Suprapubic skin (tissue), 4 donors: ENCODE data around the gene SLC6A12. TPM values are rescaled to one million over a fixed set of nuclear protein-coding genes. Genes with fewer than 3 reads are reported as not detected.

Experiments used
- DNase-seq, 2 donors: peaks; one replicate each; pipeline ENCODE4 v3.0.0-alpha.2; 2019; ENCODE audit warnings: low spot score in 2 of 2
- H3K27ac ChIP-seq: fragments of 200-600 bp; sonication (generic); one replicate; pipeline ENCODE4 v1.5.1; 2019
- H3K27me3 ChIP-seq: fragments of 200-600 bp; sonication (generic); one replicate; pipeline ENCODE4 v1.5.1; 2019
- H3K36me3 ChIP-seq: fragments of 200-600 bp; sonication (generic); one replicate; pipeline ENCODE4 v1.5.1; 2019
- H3K4me1 ChIP-seq: fragments of 200-600 bp; sonication (generic); one replicate; pipeline ENCODE4 v1.5.1; 2019
- H3K4me3 ChIP-seq: fragments of 200-600 bp; sonication (generic); one replicate; pipeline ENCODE4 v1.5.1; 2019; ENCODE audit warnings: mild to moderate bottlenecking
- H3K9me3 ChIP-seq: fragments of 200-600 bp; sonication (generic); one replicate; pipeline ENCODE4 v1.5.1; 2019
- EP300 ChIP-seq: sonication (generic); formaldehyde crosslinking; IDR thresholded peaks from one replicate; pipeline ENCODE4 v1.6.1; 2017; ENCODE audit warnings: antibody characterized with exemption
- POLR2A ChIP-seq, 2 donors: fragments of 450-650 bp; IDR thresholded peaks; one replicate each; pipeline ENCODE4 v1.6.1; 2017; ENCODE audit warnings: antibody characterized with exemption in 2 of 2, mild to moderate bottlenecking in 2 of 2, moderate library complexity in 2 of 2
- POLR2AphosphoS5 ChIP-seq, 3 donors: sonication (generic); formaldehyde crosslinking; IDR thresholded peaks; one replicate each; pipeline ENCODE4 v1.6.1; 2017; ENCODE audit warnings: antibody characterized with exemption in 3 of 3
- WGBS: methylation state at CpG from one replicate; pipeline ENCODE4 v1.1.5; 2018; 5-methylcytosine and 5-hydroxymethylcytosine counted together
- total RNA-seq, 4 donors: library from RNA; depleted of rRNA; stranded (reverse); fragments of >200 nt; gene quantifications; one replicate each; pipeline ENCODE4 v1.1.0, GENCODE V29; 2016
- TF ChIP-seq, protein P1 (sequence below), 2 donors: fragments of 200-600 bp in 1 of 2; fragments of 450-650 bp in 1 of 2; sonication (generic) in 1 of 2; IDR thresholded peaks; one replicate each; pipeline ENCODE4 v1.5.1; 2016 to 2019; ENCODE audit warnings: antibody characterized with exemption in 2 of 2, mild to moderate bottlenecking in 1 of 2, moderate library complexity in 1 of 2

Gene SLC6A12
- total RNA-seq, 4 donors from 2014 or later, result 3.1 to 6.0 TPM; not detected in 2

DNA sequence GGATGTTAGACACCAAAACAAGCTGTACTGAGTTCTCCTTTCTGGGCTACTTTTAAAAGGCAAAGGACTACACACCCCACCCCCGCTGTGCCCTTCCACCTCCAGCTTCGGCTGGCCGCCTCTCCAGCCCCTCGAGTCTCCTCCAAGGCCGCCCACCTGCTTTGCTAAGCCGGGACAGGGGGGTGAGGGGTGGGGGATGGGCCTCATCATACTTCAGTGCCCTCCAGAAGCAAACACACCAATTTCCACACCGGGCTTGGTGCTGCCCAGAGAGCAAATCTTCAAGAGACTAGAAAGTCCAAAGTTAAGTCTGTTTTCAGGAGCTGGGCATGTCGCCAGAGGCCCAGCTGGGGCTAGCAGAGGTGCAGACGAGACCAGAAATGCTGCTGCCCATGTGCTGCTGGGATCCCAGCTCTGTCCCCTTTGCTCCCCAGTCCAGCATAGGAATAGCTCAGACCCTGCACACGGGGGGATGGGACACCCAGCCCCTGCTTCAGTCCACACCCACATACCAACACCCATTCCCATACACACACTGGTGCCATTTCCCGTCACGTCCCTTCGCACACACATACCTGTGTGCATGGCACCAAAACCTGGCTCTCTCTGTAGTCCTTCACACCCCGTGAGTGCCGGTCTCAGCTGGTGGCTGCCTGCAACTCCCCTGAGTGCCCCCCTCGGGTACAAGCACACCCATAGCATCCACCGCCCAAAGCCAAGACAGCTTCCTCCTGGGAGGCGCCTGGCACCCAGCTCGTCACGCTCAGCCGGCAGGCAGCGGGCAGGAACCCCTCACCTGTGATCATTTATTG, 1.0 kb downstream of the SLC6A12 start:
- Histone ChIP-seq H3K4me3 (peak overlapping the region; percentile 20), H3K4me1 (peaks cover 13% of the 10 kb centered on the region), H3K27me3 (peaks cover 35% of the 10 kb centered on the region), H3K9me3 (no peaks in the 10 kb centered on the region), H3K36me3 (no peaks in the 10 kb centered on the region), H3K27ac (no peak overlapping the region)
- DNase-seq, result no peak
- WGBS, result 44% methylated on average over 19 of the region's 22 CpGs
- TF ChIP-seq, protein P1, sequence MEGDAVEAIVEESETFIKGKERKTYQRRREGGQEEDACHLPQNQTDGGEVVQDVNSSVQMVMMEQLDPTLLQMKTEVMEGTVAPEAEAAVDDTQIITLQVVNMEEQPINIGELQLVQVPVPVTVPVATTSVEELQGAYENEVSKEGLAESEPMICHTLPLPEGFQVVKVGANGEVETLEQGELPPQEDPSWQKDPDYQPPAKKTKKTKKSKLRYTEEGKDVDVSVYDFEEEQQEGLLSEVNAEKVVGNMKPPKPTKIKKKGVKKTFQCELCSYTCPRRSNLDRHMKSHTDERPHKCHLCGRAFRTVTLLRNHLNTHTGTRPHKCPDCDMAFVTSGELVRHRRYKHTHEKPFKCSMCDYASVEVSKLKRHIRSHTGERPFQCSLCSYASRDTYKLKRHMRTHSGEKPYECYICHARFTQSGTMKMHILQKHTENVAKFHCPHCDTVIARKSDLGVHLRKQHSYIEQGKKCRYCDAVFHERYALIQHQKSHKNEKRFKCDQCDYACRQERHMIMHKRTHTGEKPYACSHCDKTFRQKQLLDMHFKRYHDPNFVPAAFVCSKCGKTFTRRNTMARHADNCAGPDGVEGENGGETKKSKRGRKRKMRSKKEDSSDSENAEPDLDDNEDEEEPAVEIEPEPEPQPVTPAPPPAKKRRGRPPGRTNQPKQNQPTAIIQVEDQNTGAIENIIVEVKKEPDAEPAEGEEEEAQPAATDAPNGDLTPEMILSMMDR (IDR thresholded peaks at IDR 0.05), result no peak
- TF ChIP-seq EP300 (no peak), POLR2A (IDR thresholded peaks at IDR 0.05) (no peak), POLR2AphosphoS5 (IDR thresholded peaks at IDR 0.05) (no peak)

DNA sequence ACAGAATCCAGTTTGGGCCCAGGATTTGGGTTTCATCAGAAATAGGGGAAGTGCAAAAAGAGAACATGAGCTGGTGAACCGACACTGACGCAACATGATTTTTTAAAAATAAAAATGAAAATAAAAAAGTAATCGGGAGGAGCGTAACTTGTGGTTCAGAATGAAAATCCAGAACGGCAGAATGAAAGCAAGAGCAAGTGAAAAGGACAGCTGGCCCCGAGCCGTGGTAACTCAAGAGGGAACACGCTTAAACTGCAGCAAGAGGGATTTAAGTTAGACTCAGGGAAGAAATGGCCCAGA, 1.6 kb downstream of the SLC6A12 start:
- 73% methylated on average over 8 of the region's 8 CpGs for WGBS
- no peak for TF ChIP-seq POLR2AphosphoS5 (IDR thresholded peaks at IDR 0.05)
- TF ChIP-seq EP300, result no peak
- TF ChIP-seq, protein P1 (IDR thresholded peaks at IDR 0.05), result no peak
- TF ChIP-seq POLR2A (IDR thresholded peaks at IDR 0.05), result no peak
- peaks cover 38% of the 10 kb centered on the region for H3K27me3 ChIP-seq

DNA sequence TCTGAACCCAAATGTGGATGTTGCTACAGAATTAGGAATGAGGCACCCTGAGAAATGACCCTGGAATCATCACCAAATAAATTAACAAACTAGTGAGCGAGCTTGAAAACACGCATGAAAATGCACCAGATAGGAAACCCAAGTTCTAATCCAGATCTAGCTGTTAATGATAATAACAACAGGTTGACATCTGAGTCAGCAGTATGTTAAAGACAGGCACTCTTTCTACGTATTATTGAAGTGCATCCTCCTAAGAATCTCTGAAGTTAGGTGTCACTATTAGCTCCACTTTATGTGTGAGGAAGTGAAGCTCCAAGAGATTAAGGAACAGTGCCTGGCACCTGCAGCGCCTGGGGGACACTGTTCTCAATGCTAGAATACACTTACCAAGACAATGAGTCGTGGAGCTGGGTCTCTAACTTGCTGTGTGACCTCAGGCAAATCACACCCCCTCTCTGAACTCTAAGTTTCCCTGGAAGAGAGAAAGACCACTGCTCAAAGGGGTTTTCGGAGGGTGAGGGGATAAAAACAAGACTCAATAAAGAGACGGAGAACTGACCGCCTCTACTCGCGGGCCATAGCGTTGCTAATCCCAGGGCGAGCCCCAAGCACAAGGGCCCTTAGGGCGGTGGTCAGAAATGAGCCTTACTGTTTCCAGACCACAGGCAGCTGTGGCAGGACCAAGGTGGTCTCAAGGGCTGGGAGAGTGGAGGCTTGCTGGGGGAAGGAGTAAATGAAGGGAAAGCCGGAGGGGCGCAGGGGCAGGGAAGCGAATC, 2.1 kb downstream of the SLC6A12 start:
- no peaks in the 10 kb centered on the region for H3K9me3 ChIP-seq
- no peak overlapping the region for H3K27ac ChIP-seq
- H3K4me3 ChIP-seq, result no peak overlapping the region
- H3K27me3 ChIP-seq, result peaks cover 43% of the 10 kb centered on the region
- WGBS, result 87% methylated on average over 16 of the region's 16 CpGs
- H3K4me1 ChIP-seq, result peaks cover 13% of the 10 kb centered on the region
- no peak for DNase-seq
- no peaks in the 10 kb centered on the region for H3K36me3 ChIP-seq
- TF ChIP-seq POLR2A (IDR thresholded peaks at IDR 0.05) (no peak), EP300 (no peak), POLR2AphosphoS5 (IDR thresholded peaks at IDR 0.05) (no peak)
- TF ChIP-seq, protein P1 (IDR thresholded peaks at IDR 0.05), result no peak

More for the DNA sequence above, 1.6 kb downstream of the SLC6A12 start:
- Histone ChIP-seq H3K4me3 (no peak overlapping the region), H3K9me3 (no peaks in the 10 kb centered on the region), H3K4me1 (peaks cover 13% of the 10 kb centered on the region), H3K27ac (no peak overlapping the region), H3K36me3 (no peaks in the 10 kb centered on the region)
- no peak for DNase-seq

DNA sequence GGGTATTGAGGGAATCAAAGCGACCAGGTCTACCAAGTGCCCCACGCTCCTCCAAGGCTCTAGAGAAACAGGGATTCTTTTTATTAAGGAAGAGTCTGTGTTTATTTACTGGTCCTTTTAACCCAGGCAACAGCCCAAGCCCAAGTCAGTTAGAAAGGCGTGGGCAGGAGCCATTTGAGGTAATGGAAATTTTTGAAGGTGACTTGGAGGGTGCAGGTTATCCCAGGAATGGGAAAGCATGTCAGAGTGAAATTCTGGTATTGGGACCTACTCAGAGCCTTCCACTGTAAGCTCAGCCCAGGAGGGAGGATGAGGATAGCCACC, 2.9 kb downstream of the SLC6A12 start:
- no peak for TF ChIP-seq EP300
- no peak for TF ChIP-seq POLR2A (IDR thresholded peaks at IDR 0.05)
- TF ChIP-seq, protein P1 (IDR thresholded peaks at IDR 0.05), result no peak
- no peak for TF ChIP-seq POLR2AphosphoS5 (IDR thresholded peaks at IDR 0.05)
- peaks cover 13% of the 10 kb centered on the region for H3K4me1 ChIP-seq
- H3K9me3 ChIP-seq, result no peaks in the 10 kb centered on the region
- no peak overlapping the region for H3K27ac ChIP-seq
- H3K4me3 ChIP-seq, result no peak overlapping the region
- no peaks in the 10 kb centered on the region for H3K36me3 ChIP-seq
- DNase-seq, result no peak
- peaks cover 49% of the 10 kb centered on the region for H3K27me3 ChIP-seq
- WGBS, result 78% methylated on average over 3 of the region's 3 CpGs
